Stimulated activated naive CD4-positive, alpha-beta T cell (primary cell): Measurements from ENCODE around the gene HDAC2.

ENCODE experiments used
- DNase-seq, 6 experiments: peaks; one replicate each; lab custom pipeline; 2025; lab: John Stamatoyannopoulos, UW

HDAC2 gene

GRCh38 chr6:113909224-113909856, 61.6 kb downstream of the HDAC2 start:
- peak in 3 of 6 experiments; percentile 7 to 43 (median 32) for DNase-seq

GRCh38 chr6:113908801-113909200, 62.1 kb downstream of the HDAC2 start:
- DNase-seq, result no peak

- DNase-seq, result no peak
Measured at GRCh38 chr6:113907102-113907815, 63.7 kb downstream of the HDAC2 start.

- DNase-seq, result no peak
Measured at GRCh38 chr6:113903666-113904330, 67.2 kb downstream of the HDAC2 start.

GRCh38 chr6:113901482-113901881, 69.5 kb downstream of the HDAC2 start:
- DNase-seq, result no peak

GRCh38 chr6:113894712-113895674, 76.0 kb downstream of the HDAC2 start:
- DNase-seq, result no peak

- DNase-seq, result no peak
Measured at GRCh38 chr6:113893866-113894265, 77.1 kb downstream of the HDAC2 start.

- DNase-seq, result no peak
Measured at GRCh38 chr6:113893451-113893850, 77.5 kb downstream of the HDAC2 start.

GRCh38 chr6:113888956-113889630, 81.9 kb downstream of the HDAC2 start:
- DNase-seq, result no peak

GRCh38 chr6:113888493-113888892, 82.5 kb downstream of the HDAC2 start:
- no peak for DNase-seq

- DNase-seq, result no peak
Measured at GRCh38 chr6:113886512-113886911, 84.4 kb downstream of the HDAC2 start.

- DNase-seq, result no peak
Measured at GRCh38 chr6:113884011-113884410, 86.9 kb downstream of the HDAC2 start.
